Rectal smooth muscle tissue (tissue), 1 donor: ENCODE measurements around the gene LNX1.

Source experiments
- H3K27ac ChIP-seq: one replicate; pipeline ENCODE4 v1.7.0; 2013; ENCODE audit warnings: low read depth, low read length, inconsistent platforms
- H3K27me3 ChIP-seq: one replicate; pipeline ENCODE4 v1.7.0; 2013; ENCODE audit warnings: low read length; ENCODE audit not compliant: control insufficient read depth, insufficient read depth
- H3K36me3 ChIP-seq: one replicate; pipeline ENCODE4 v1.7.0; 2013; ENCODE audit warnings: low read length; ENCODE audit not compliant: control insufficient read depth, insufficient read depth
- H3K4me1 ChIP-seq: one replicate; pipeline ENCODE4 v1.7.0; 2013; ENCODE audit warnings: low read length; ENCODE audit not compliant: control insufficient read depth, insufficient read depth
- H3K4me3 ChIP-seq: one replicate; pipeline ENCODE4 v1.7.0; 2013; ENCODE audit warnings: low read length
- H3K9ac ChIP-seq: one replicate; pipeline ENCODE4 v1.7.0; 2013; ENCODE audit warnings: low read length

The LNX1 gene

DNA sequence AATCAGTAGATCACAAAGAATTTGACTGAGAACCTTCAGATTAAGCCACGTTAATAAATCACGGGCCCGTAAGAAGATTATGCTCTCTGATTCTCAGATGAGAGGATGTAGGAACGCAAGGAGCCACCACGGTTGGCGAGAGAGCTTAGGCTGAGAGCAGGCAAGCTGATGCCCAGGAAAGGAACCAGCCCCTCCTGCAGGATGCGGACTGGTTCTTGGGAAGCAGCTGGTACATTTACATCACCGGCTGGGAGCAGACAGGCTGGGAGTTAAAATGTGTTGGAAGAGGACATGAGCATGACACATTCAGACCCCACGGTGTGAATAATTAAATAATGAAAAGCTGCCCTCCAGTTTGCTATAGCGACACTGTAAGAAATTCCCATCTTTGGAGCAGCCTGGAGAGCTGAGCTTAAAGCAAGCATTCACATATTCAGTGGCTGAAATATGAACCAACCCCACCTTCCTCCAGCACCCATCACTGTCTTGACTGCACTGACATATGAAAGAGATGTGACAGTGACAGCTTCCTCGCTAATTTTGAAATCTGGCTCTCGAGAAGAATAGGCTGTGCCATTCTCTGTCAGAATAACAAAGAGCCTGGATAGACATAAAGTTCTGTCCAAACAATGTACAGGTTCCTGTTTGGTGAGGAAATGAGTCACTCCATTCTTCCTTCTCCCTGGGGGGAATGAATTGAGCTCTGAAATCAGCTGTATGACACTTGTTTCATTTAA lies 33.1 kb downstream of the LNX1 start:
- H3K27me3 ChIP-seq, result no peaks in the 10 kb centered on the region
- no peaks in the 10 kb centered on the region for H3K36me3 ChIP-seq
- H3K27ac ChIP-seq, result no peak overlapping the region
- no peaks in the 10 kb centered on the region for H3K4me1 ChIP-seq
- no peak overlapping the region for H3K4me3 ChIP-seq
- no peak overlapping the region for H3K9ac ChIP-seq

DNA sequence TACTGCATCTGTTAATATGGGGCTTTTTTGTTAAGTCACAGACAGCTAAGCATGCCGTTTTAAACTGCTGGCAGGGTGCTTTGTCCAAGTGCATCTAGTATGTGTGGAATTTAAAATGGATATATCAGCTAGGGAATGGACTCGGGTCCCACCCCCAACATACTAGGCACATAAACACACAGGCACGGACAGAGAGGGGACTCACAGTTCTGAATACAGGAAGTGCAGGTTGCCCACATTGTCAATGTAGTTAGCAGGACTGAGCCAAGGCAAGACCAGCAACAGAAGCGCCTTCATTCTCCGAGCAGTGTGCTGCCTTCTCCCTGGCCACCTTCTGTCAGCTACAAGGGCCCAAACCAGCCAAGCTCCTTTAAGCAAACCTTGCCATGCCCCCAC lies 33.6 kb downstream of the LNX1 start:
- Histone ChIP-seq H3K27ac (no peak overlapping the region), H3K4me3 (no peak overlapping the region), H3K9ac (no peak overlapping the region), H3K4me1 (no peaks in the 10 kb centered on the region), H3K36me3 (no peaks in the 10 kb centered on the region), H3K27me3 (no peaks in the 10 kb centered on the region)

DNA sequence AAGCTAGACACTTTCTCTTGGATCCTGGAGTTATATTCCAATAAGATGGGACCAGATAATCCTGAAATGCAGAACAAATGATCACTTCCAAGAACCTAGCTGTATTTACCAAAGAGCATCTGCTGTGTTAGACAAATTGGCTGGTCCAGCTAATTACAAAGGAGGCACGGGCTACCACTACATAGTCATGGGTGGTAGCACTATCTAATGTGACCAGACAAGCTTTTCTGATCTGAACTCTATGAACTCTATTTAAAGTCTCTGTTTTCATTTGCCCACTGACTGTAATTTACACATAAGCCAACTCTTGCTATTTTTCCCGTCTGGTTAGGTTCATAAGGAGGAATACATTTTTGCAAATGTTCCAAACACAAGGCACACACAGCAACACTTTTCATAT lies 34.6 kb downstream of the LNX1 start:
- H3K9ac ChIP-seq, result no peak overlapping the region

GRCh38 chr4:53553486-53554210 lies 37.6 kb downstream of the LNX1 start:
- H3K4me3 ChIP-seq, result no peak overlapping the region
- no peak overlapping the region for H3K9ac ChIP-seq
- no peaks in the 10 kb centered on the region for H3K36me3 ChIP-seq
- no peak overlapping the region for H3K27ac ChIP-seq
- no peaks in the 10 kb centered on the region for H3K4me1 ChIP-seq
- H3K27me3 ChIP-seq, result no peaks in the 10 kb centered on the region

More for the DNA sequence above, 34.6 kb downstream of the LNX1 start:
- Histone ChIP-seq H3K27me3 (no peaks in the 10 kb centered on the region), H3K4me3 (no peak overlapping the region), H3K36me3 (no peaks in the 10 kb centered on the region), H3K27ac (no peak overlapping the region), H3K4me1 (no peaks in the 10 kb centered on the region)

- no peaks in the 10 kb centered on the region for H3K36me3 ChIP-seq
- no peaks in the 10 kb centered on the region for H3K4me1 ChIP-seq
- H3K27me3 ChIP-seq, result no peaks in the 10 kb centered on the region
- H3K4me3 ChIP-seq, result no peak overlapping the region
- no peak overlapping the region for H3K27ac ChIP-seq
- no peak overlapping the region for H3K9ac ChIP-seq
Measured at GRCh38 chr4:53552711-53553110, 38.6 kb downstream of the LNX1 start.

GRCh38 chr4:53551958-53552357 lies 39.3 kb downstream of the LNX1 start:
- Histone ChIP-seq H3K9ac (no peak overlapping the region), H3K36me3 (no peaks in the 10 kb centered on the region), H3K27ac (no peak overlapping the region), H3K4me3 (no peak overlapping the region), H3K27me3 (no peaks in the 10 kb centered on the region), H3K4me1 (no peaks in the 10 kb centered on the region)

DNA sequence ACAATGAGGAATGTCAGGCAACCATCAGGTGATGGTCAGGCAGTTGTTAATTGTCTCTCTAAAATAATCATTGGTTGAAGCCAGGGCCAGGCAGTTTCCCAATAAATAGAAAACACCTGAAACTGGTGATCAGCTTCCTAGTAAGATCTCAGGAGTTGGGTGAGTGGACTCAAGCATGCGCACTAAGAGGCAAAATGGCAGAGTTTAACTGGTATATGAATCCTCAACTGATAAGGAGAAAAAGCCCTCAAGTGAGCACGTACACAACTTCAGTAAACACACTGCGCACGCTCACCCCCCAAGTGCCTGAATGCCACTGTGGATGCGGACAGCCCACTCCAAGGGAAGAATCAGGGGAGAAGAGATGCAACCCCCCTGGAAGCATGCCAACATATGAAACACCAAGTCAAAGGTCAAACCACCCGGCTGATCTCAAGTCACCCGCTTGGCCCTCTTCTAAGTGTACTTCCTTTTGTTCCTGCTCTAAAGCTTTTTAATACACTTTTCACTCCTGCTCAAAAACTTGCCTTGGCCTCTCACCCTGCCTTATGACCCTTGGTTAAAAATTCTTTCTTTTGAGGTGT lies 39.9 kb downstream of the LNX1 start:
- no peak overlapping the region for H3K4me3 ChIP-seq
- no peaks in the 10 kb centered on the region for H3K27me3 ChIP-seq
- no peaks in the 10 kb centered on the region for H3K4me1 ChIP-seq
- no peak overlapping the region for H3K27ac ChIP-seq
- no peak overlapping the region for H3K9ac ChIP-seq
- no peaks in the 10 kb centered on the region for H3K36me3 ChIP-seq

GRCh38 chr4:53548662-53549061 lies 42.6 kb downstream of the LNX1 start:
- no peak overlapping the region for H3K27ac ChIP-seq
- no peak overlapping the region for H3K4me3 ChIP-seq
- no peaks in the 10 kb centered on the region for H3K27me3 ChIP-seq
- no peak overlapping the region for H3K9ac ChIP-seq
- H3K36me3 ChIP-seq, result no peaks in the 10 kb centered on the region
- H3K4me1 ChIP-seq, result no peaks in the 10 kb centered on the region

DNA sequence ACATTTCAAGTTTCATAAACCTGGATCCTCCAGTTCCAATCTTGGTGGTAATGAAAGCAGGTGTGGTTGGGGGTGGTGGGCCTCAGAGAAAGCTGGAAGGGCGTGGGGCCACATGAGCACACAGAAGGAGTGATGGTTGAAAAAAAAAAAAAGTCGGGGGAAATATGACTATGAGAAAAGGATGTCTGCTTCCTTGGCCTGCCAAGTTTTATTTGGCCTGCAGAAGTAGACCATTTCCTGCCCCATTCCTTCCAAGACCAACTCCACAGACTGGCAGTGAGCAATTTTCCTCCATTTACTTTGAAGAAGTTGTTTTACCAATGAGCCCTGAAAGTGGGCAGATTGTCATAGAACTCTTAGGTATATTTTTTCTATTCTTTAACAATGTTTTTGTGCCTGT lies 43.3 kb downstream of the LNX1 start:
- Histone ChIP-seq H3K9ac (no peak overlapping the region), H3K27ac (no peak overlapping the region), H3K27me3 (no peaks in the 10 kb centered on the region), H3K4me3 (no peak overlapping the region), H3K36me3 (no peaks in the 10 kb centered on the region), H3K4me1 (no peaks in the 10 kb centered on the region)

DNA sequence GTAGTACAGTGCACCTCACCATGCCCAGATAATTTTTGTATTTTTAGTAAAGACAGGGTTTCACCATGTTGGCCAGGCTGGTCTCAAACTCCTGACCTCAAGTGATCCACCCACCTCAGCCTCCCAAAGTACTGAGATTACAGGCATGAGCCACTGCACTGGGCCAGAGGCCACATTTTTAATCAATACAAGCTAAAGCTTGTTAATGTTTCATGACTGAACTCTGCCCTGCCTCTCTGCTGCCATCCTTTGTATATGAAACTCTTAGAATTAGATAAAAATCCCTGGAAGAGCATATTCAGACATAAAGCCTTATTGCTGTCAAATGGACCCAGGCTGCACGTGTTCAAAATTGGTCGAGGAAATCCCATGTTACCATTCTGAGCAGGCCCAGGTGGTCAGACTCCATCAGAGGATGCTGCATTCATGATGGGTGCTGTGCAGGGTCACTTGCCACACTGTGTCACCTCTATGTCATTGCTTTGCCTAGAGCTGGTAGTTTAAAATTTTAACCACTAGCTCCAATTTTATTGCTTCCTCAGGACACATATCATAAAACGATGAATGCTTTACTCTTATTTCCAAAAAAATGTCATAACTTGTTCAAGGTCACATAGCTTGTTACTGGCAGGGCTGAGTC lies 45.2 kb downstream of the LNX1 start:
- no peaks in the 10 kb centered on the region for H3K36me3 ChIP-seq
- H3K27me3 ChIP-seq, result no peaks in the 10 kb centered on the region
- no peak overlapping the region for H3K27ac ChIP-seq
- H3K9ac ChIP-seq, result no peak overlapping the region
- H3K4me3 ChIP-seq, result no peak overlapping the region
- peaks cover 4% of the 10 kb centered on the region for H3K4me1 ChIP-seq

GRCh38 chr4:53545273-53545672 lies 46.0 kb downstream of the LNX1 start:
- Histone ChIP-seq H3K9ac (no peak overlapping the region), H3K36me3 (no peaks in the 10 kb centered on the region), H3K27ac (no peak overlapping the region), H3K4me1 (peaks cover 4% of the 10 kb centered on the region), H3K27me3 (no peaks in the 10 kb centered on the region), H3K4me3 (no peak overlapping the region)

GRCh38 chr4:53543561-53543960 lies 47.7 kb downstream of the LNX1 start:
- no peaks in the 10 kb centered on the region for H3K27me3 ChIP-seq
- H3K4me1 ChIP-seq, result peaks cover 4% of the 10 kb centered on the region
- no peaks in the 10 kb centered on the region for H3K36me3 ChIP-seq
- no peak overlapping the region for H3K4me3 ChIP-seq
- H3K9ac ChIP-seq, result no peak overlapping the region
- H3K27ac ChIP-seq, result no peak overlapping the region
